GM19463 (cell line): ENCODE results near the gene OR10H2.
"Not testable (repeated sequence)": the region's sequence is repeated elsewhere in the genome, so short reads cannot be mapped to it uniquely, and the experiment has no call there.

Experiments used
- ATAC-seq: cut with Tn5 transposase; IDR thresholded peaks from one replicate; pipeline ENCODE4 v1.9.1; 2021; ENCODE audit warnings: mild to moderate bottlenecking, moderate library complexity; ENCODE audit not compliant: unreplicated experiment

The OR10H2 gene

GRCh38 chr19:15759962-15760565, 32.2 kb downstream of the OR10H2 start:
- ATAC-seq: no peak

- ATAC-seq: no peak
Observed at GRCh38 chr19:15769586-15769985, 41.8 kb downstream of the OR10H2 start.

- not testable (repeated sequence) for ATAC-seq
Observed at GRCh38 chr19:15774159-15774558, 46.3 kb downstream of the OR10H2 start.

- ATAC-seq: no peak
Observed at GRCh38 chr19:15775249-15775648, 47.4 kb downstream of the OR10H2 start.

- no peak for ATAC-seq
Observed at GRCh38 chr19:15776264-15776663, 48.4 kb downstream of the OR10H2 start.

- no peak for ATAC-seq
Observed at GRCh38 chr19:15776991-15777970, 49.5 kb downstream of the OR10H2 start.
